HL-60 (cell line): ENCODE measurements around the gene GLYR1.

Source experiments
- DNase-seq, 2 experiments: peaks; one replicate each; pipeline ENCODE4 v3.0.0-alpha.2; 2010 to 2020; ENCODE audit warnings: low read depth in 1 of 2, low spot score in 1 of 2
- H3K27ac ChIP-seq: fragments of 250-450 bp; sonication (Bioruptor Pico); replicated peaks from 2 replicates; pipeline ENCODE4 v1.5.1; 2020; ENCODE audit warnings: mild to moderate bottlenecking, moderate library complexity
- H3K27me3 ChIP-seq: fragments of 250-450 bp; sonication (Bioruptor Pico); 2 replicates; pipeline ENCODE4 v1.5.1; 2021; ENCODE audit warnings: mild to moderate bottlenecking, moderate library complexity; ENCODE audit not compliant: insufficient read depth, poor library complexity, severe bottlenecking
- H3K4me3 ChIP-seq: replicated peaks from 2 replicates; pipeline ENCODE4 v1.5.1; 2011; ENCODE audit warnings: mild to moderate bottlenecking, control low read depth, low read length; ENCODE audit not compliant: insufficient read depth
- CTCF ChIP-seq: IDR thresholded peaks from one replicate; pipeline ENCODE4 v1.5.1; 2011; ENCODE audit warnings: low read length, control low read depth, inconsistent platforms; ENCODE audit not compliant: insufficient read depth
- GABPA ChIP-seq: IDR thresholded peaks from 2 replicates; pipeline ENCODE4 v1.6.1; 2012; ENCODE audit warnings: low read depth
- POLR2AphosphoS5 ChIP-seq: IDR thresholded peaks from 2 replicates; pipeline ENCODE4 v1.6.1; 2012; ENCODE audit warnings: low read depth
- REST ChIP-seq: IDR thresholded peaks from 2 replicates; pipeline ENCODE4 v1.6.1; 2012; ENCODE audit warnings: low read depth; ENCODE audit not compliant: insufficient replicate concordance
- SPI1 ChIP-seq: IDR thresholded peaks from 2 replicates; pipeline ENCODE4 v1.6.1; 2012; ENCODE audit warnings: low read depth, mild to moderate bottlenecking, borderline replicate concordance

The GLYR1 gene

GRCh38 chr16:4873091-4873490 is 26.0 kb upstream of the GLYR1 start:
- no peak overlapping the region for H3K27ac ChIP-seq
- no peak for DNase-seq
- TF ChIP-seq REST, result no peak
- no peak for TF ChIP-seq GABPA
- no peak for TF ChIP-seq CTCF
- no peak for TF ChIP-seq SPI1
- TF ChIP-seq POLR2AphosphoS5, result no peak
- no peaks in the 10 kb centered on the region for H3K27me3 ChIP-seq
- H3K4me3 ChIP-seq, result no peak overlapping the region

GRCh38 chr16:4871071-4871470 is 24.0 kb upstream of the GLYR1 start:
- TF ChIP-seq SPI1, result no peak
- TF ChIP-seq POLR2AphosphoS5, result no peak
- TF ChIP-seq CTCF, result no peak
- TF ChIP-seq GABPA, result no peak
- TF ChIP-seq REST, result no peak
- Histone ChIP-seq H3K27me3 (no peaks in the 10 kb centered on the region), H3K27ac (no peak overlapping the region), H3K4me3 (no peak overlapping the region)
- DNase-seq, result no peak

GRCh38 chr16:4870138-4870671 is 23.1 kb upstream of the GLYR1 start:
- H3K27me3 ChIP-seq, result no peaks in the 10 kb centered on the region
- no peak for DNase-seq
- no peak for TF ChIP-seq SPI1
- no peak for TF ChIP-seq GABPA
- TF ChIP-seq POLR2AphosphoS5, result no peak
- no peak for TF ChIP-seq REST
- TF ChIP-seq CTCF, result no peak
- no peak overlapping the region for H3K27ac ChIP-seq
- no peak overlapping the region for H3K4me3 ChIP-seq
